GM12878 (cell line): ENCODE measurements around the gene MMEL1. TPM values are rescaled to one million over a fixed set of nuclear protein-coding genes. Genes with fewer than 3 reads are reported as not detected.
"Not testable (repeated sequence)": the region's sequence is repeated elsewhere in the genome, so short reads cannot be mapped to it uniquely, and the experiment has no call there.

Source experiments
- ATAC-seq: fragments of 200-7000 bp; cut with Tn5 transposase; 3 replicates; pipeline ENCODE4 v1.9.1; 2020; ENCODE audit warnings: mild to moderate bottlenecking, moderate library complexity
- BruUV-seq: library from RNA; stranded (reverse); fragments of 400-500 nt; replicated peaks from 2 replicates; lab custom pipeline; 2021; lab: Mats Ljungman, UMichigan
- CTCF ChIA-PET: fragments of 300-600 bp; sonication (Branson Sonifier 250); formaldehyde crosslinking; extraction: SDS; loops from one replicate; lab custom pipeline; 2021; ENCODE audit warnings: inconsistent platforms; lab: Yijun Ruan, JAX
- POLR2A ChIA-PET: fragments of 350-600 bp; formaldehyde crosslinking; extraction: SDS; loops from one replicate; lab custom pipeline; 2021; ENCODE audit warnings: inconsistent platforms; lab: Charles Lee
- RAD21 ChIA-PET: fragments of 300-600 bp; sonication (Branson Sonifier 250); formaldehyde crosslinking; loops from one replicate; lab custom pipeline; 2023; ENCODE audit warnings: antibody characterized with exemption; ENCODE audit not compliant: unreplicated experiment; lab: Charles Lee
- SMC1A ChIA-PET: fragments of 300-600 bp; sonication (Branson Sonifier 250); formaldehyde crosslinking; loops from one replicate; lab custom pipeline; 2023; ENCODE audit not compliant: unreplicated experiment, uncharacterized antibody; lab: Charles Lee
- DNase-seq: peaks from one replicate; pipeline ENCODE4 v3.0.0-alpha.2; 2011; ENCODE audit warnings: low read depth, low spot score
- FAIRE-seq: peaks from 3 replicates; lab custom pipeline; 2011; peaks lifted over from hg19 to GRCh38; lab: Jason Lieb, UNC
- H2AFZ ChIP-seq: 2 replicates; pipeline ENCODE4 v1.6.0; 2011; ENCODE audit warnings: low read depth, low read length, control low read depth; ENCODE audit not compliant: control insufficient read depth
- H3K27ac ChIP-seq: 2 replicates; pipeline ENCODE4 v1.5.1; 2011; ENCODE audit warnings: control low read depth; ENCODE audit not compliant: control insufficient read depth, insufficient read depth
- H3K27me3 ChIP-seq, 2 experiments: replicated peaks in 1 of 2; 2 replicates each; pipeline versions ENCODE4 v1.6.0 to v1.6.1; 2011; ENCODE audit warnings: low read length in 1 of 2; ENCODE audit not compliant: control insufficient read depth in 2 of 2, insufficient read depth in 2 of 2
- H3K36me3 ChIP-seq, 2 experiments: 2 replicates each; pipeline ENCODE4 v1.5.1; 2011; ENCODE audit warnings: low read length in 1 of 2; ENCODE audit not compliant: control insufficient read depth in 2 of 2, insufficient read depth in 2 of 2
- H3K4me1 ChIP-seq: 2 replicates; pipeline ENCODE4 v1.6.1; 2011; ENCODE audit warnings: mild to moderate bottlenecking, low read length, moderate library complexity, mixed read lengths; ENCODE audit not compliant: control insufficient read depth, insufficient read depth
- H3K4me2 ChIP-seq: 2 replicates; pipeline ENCODE4 v1.6.0; 2011; ENCODE audit warnings: control low read depth; ENCODE audit not compliant: control insufficient read depth, insufficient read depth
- H3K4me3 ChIP-seq: fragments of 200-600 bp; sonication (generic); 2 replicates; pipeline ENCODE4 v1.5.1; 2016
- H3K79me2 ChIP-seq: 2 replicates; pipeline ENCODE4 v1.6.0; 2011; ENCODE audit warnings: low read length; ENCODE audit not compliant: control insufficient read depth, insufficient read depth
- H3K9ac ChIP-seq: 2 replicates; pipeline ENCODE4 v1.8.0; 2011; ENCODE audit warnings: low read length, control low read depth, mixed read lengths; ENCODE audit not compliant: control insufficient read depth, insufficient read depth
- H3K9me3 ChIP-seq: replicated peaks from 3 replicates; pipeline ENCODE4 v1.5.1; 2011; ENCODE audit warnings: mild to moderate bottlenecking, low read length; ENCODE audit not compliant: control insufficient read depth, insufficient read depth
- H4K20me1 ChIP-seq: 2 replicates; pipeline ENCODE4 v1.6.0; 2011; ENCODE audit not compliant: control insufficient read depth, insufficient read depth
- NKRF ChIP-seq: fragments of 450-650 bp; conservative IDR thresholded peaks from 2 replicates; pipeline ENCODE4 v1.6.1; 2017; ENCODE audit warnings: mild to moderate bottlenecking, moderate library complexity
- WGBS: methylation state at CpG from one replicate; pipeline ENCODE4 v1.1.6; 2016; ENCODE audit warnings: low lambda C conversion rate; ENCODE audit not compliant: insufficient replicate concordance, insufficient coverage; ENCODE audit errors: missing lambda C conversion rate; 5-methylcytosine and 5-hydroxymethylcytosine counted together
- in situ Hi-C: fragments of 300-500 bp; cut with MboI; formaldehyde crosslinking; loops from 9 replicates; pipeline ENCODE4 v1.14.3; 2018; ENCODE audit warnings: mixed read lengths
- intact Hi-C: fragments of 100-400 bp; cut with micrococcal nuclease; formaldehyde crosslinking; loops from one replicate; pipeline ENCODE4 v1.14.2; 2022; ENCODE audit not compliant: unreplicated experiment
- polyA plus RNA-seq, 11 experiments: library from polyadenylated mRNA; depleted of rRNA in 4 of 11; unstranded in 6 of 11; stranded (reverse) in 5 of 11; fragments of >200 nt; fragmentation: Nextera tagmentation in 4 of 11; fragmentation: Illumina TruSeq in 1 of 11; extraction: Ambion mirVana in 4 of 11; extraction: Trizol in 1 of 11; gene quantifications; 1 replicate in 1 of 11; 2 replicates in 10 of 11; pipeline versions ENCODE4 v1.2.1 to v1.2.3, GENCODE V29; 2011 to 2016; ENCODE audit warnings: inconsistent platforms in 2 of 11, missing spikeins in 2 of 11, low read depth in 1 of 11
- total RNA-seq, 4 experiments: library from RNA; depleted of rRNA in 3 of 4; stranded (reverse); fragments of >200 nt in 3 of 4; fragmentation: Illumina TruSeq in 1 of 4; extraction: Trizol in 1 of 4; gene quantifications; 2 replicates each; pipeline versions ENCODE4 v1.2.1 to v1.2.3, GENCODE V29; 2013 to 2021

MMEL1 gene
- total and polyA plus RNA-seq, 10 of the 15 experiments (the other 5 are each of a cell fraction or from before 2014, with no cell fraction given), result 0.11 TPM; not detected in 9

- H3K4me3 ChIP-seq, result no peak overlapping the region
- ChIA-PET RAD21 (no interaction called here), CTCF (no interaction called here), POLR2A (no interaction called here), SMC1A (no interaction called here)
- in situ Hi-C loops, result no loop called here
- no TSS peak for BruUV-seq
- no peaks in the 10 kb centered on the region for H3K4me1 ChIP-seq
- H3K4me2 ChIP-seq, result no peak overlapping the region
- no peak overlapping the region for H3K27ac ChIP-seq
- H3K79me2 ChIP-seq, result no peaks in the 10 kb centered on the region
- H3K36me3 ChIP-seq, result no peaks in the 10 kb centered on the region
- no peaks in the 10 kb centered on the region for H4K20me1 ChIP-seq
- FAIRE-seq (no peak), ATAC-seq (no peak), DNase-seq (no peak)
- TF ChIP-seq NKRF, result no peak
- WGBS, result 16% methylated on average over 6 of the region's 6 CpGs
- H3K9me3 ChIP-seq, result no peaks in the 10 kb centered on the region; the same call in 2 of the 3 replicates
- H2AFZ ChIP-seq, result no peak overlapping the region
- no peak overlapping the region for H3K9ac ChIP-seq
- peaks cover 0 to 4% of the 10 kb centered on the region in 2 experiments; a peak in 3 of 4 replicates for H3K27me3 ChIP-seq
- intact Hi-C loops, result no loop called here
Measured at GRCh38 chr1:2627746-2628145, 5.1 kb downstream of the MMEL1 start.

GRCh38 chr1:2625748-2626147, 7.1 kb downstream of the MMEL1 start:
- H3K4me2 ChIP-seq, H3K79me2 ChIP-seq, H3K9ac ChIP-seq, BruUV-seq, H3K27me3 ChIP-seq, H4K20me1 ChIP-seq, intact Hi-C loops, CTCF ChIA-PET, H3K9me3 ChIP-seq, SMC1A ChIA-PET, FAIRE-seq, H3K4me3 ChIP-seq, H3K27ac ChIP-seq, H2AFZ ChIP-seq, POLR2A ChIA-PET, DNase-seq, RAD21 ChIA-PET, in situ Hi-C loops, H3K4me1 ChIP-seq, ATAC-seq, H3K36me3 ChIP-seq: not testable (repeated sequence)
- 32% methylated on average over 7 of the region's 7 CpGs for WGBS
